Hepatocyte (in vitro differentiated cells): ENCODE measurements around the gene ARHGAP20. TPM values are rescaled to one million over a fixed set of nuclear protein-coding genes. Genes with fewer than 3 reads are reported as not detected.

Experiments
- DNase-seq: peaks from one replicate; pipeline ENCODE4 v3.0.0-alpha.2; 2016; ENCODE audit warnings: low spot score
- H2AFZ ChIP-seq: fragments of 200-600 bp; sonication (generic); 2 replicates; pipeline ENCODE4 v1.6.0; 2016; ENCODE audit warnings: antibody characterized with exemption, mild to moderate bottlenecking
- H3K27ac ChIP-seq: fragments of 200-600 bp; sonication (generic); 2 replicates; pipeline ENCODE4 v1.5.1; 2016; ENCODE audit warnings: mild to moderate bottlenecking
- H3K27me3 ChIP-seq: fragments of 200-600 bp; sonication (generic); 2 replicates; pipeline ENCODE4 v1.6.1; 2016
- H3K36me3 ChIP-seq: fragments of 200-600 bp; sonication (generic); replicated peaks from 2 replicates; pipeline ENCODE4 v1.5.1; 2016; ENCODE audit warnings: low read depth; ENCODE audit not compliant: insufficient read depth
- H3K4me1 ChIP-seq: fragments of 200-600 bp; sonication (generic); 2 replicates; pipeline ENCODE4 v1.5.1; 2016; ENCODE audit warnings: mild to moderate bottlenecking, moderate library complexity; ENCODE audit not compliant: insufficient read depth
- H3K4me2 ChIP-seq: fragments of 200-600 bp; sonication (generic); 2 replicates; pipeline ENCODE4 v1.6.0; 2016
- H3K4me3 ChIP-seq: fragments of 200-600 bp; sonication (generic); 2 replicates; pipeline ENCODE4 v1.5.1; 2016; ENCODE audit warnings: mild to moderate bottlenecking
- H3K79me2 ChIP-seq: fragments of 200-600 bp; sonication (generic); 2 replicates; pipeline ENCODE4 v1.6.0; 2017; ENCODE audit warnings: mild to moderate bottlenecking
- H3K9me2 ChIP-seq: fragments of 200-600 bp; sonication (generic); replicated peaks from 2 replicates; pipeline ENCODE4 v1.6.0; 2017; ENCODE audit warnings: mild to moderate bottlenecking; ENCODE audit not compliant: insufficient read depth
- H3K9me3 ChIP-seq: fragments of 200-600 bp; sonication (generic); 2 replicates; pipeline ENCODE4 v1.5.1; 2016; ENCODE audit warnings: low read depth, mild to moderate bottlenecking
- H4K20me1 ChIP-seq: fragments of 200-600 bp; sonication (generic); 2 replicates; pipeline ENCODE4 v1.6.0; 2016; ENCODE audit warnings: mild to moderate bottlenecking; ENCODE audit not compliant: insufficient read depth, poor library complexity, severe bottlenecking
- EZH2 ChIP-seq: fragments of 200-600 bp; sonication (generic); IDR thresholded peaks from 2 replicates; pipeline ENCODE4 v1.6.1; 2016; ENCODE audit warnings: antibody characterized with exemption, mild to moderate bottlenecking, borderline replicate concordance
- EZH2phosphoT487 ChIP-seq: fragments of 200-600 bp; sonication (generic); IDR thresholded peaks from one replicate; pipeline ENCODE4 v1.6.1; 2018; ENCODE audit warnings: antibody characterized with exemption, mild to moderate bottlenecking, low read depth, moderate library complexity; ENCODE audit not compliant: unreplicated experiment, severe bottlenecking
- WGBS: methylation state at CpG from one replicate; pipeline ENCODE4 v1.1.6; 2016; ENCODE audit warnings: low lambda C conversion rate; ENCODE audit errors: missing lambda C conversion rate; 5-methylcytosine and 5-hydroxymethylcytosine counted together
- polyA plus RNA-seq: library from polyadenylated mRNA; unstranded; fragments of >200 nt; fragmentation: Nextera tagmentation; extraction: Ambion mirVana; gene quantifications from 2 replicates; pipeline ENCODE4 v1.2.1, GENCODE V29; 2016
- total RNA-seq: library from RNA; depleted of rRNA; stranded (reverse); fragments of >200 nt; gene quantifications from 2 replicates; pipeline ENCODE4 v1.2.3, GENCODE V29; 2014
- TF ChIP-seq, protein P1 (sequence below): fragments of 200-600 bp; sonication (generic); IDR thresholded peaks from 2 replicates; pipeline ENCODE4 v1.5.1; 2016; ENCODE audit warnings: antibody characterized with exemption, mild to moderate bottlenecking; ENCODE audit not compliant: poor library complexity

The ARHGAP20 gene
- total and polyA plus RNA-seq, 2 experiments from 2014 or later: 0.79 to 2.6 TPM

DNA sequence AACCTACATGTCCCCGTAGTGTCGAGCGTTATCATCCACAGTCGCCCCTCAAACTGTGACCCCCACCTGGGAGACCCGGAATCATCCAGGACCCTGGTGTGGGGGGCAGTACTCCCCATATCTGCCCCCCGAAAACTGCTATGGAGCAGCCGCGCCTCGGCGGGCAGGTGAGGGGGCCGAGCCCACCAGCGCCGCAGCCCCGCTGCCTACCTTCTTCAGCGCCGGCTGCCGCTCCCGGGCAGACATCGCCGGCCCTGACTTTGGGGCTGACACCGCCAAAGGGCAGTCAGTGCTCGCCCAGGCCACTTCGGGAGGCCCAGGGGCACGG lies 825 bp downstream of the ARHGAP20 start:
- Histone ChIP-seq H3K9me2 (no peaks in the 10 kb centered on the region), H3K4me3 (peak overlapping the region; percentile 81), H3K4me2 (peak overlapping the region; percentile 98), H3K9me3 (no peaks in the 10 kb centered on the region), H2AFZ (peak overlapping the region; percentile 83), H3K27me3 (peaks cover 26% of the 10 kb centered on the region), H3K79me2 (peaks cover 9% of the 10 kb centered on the region), H4K20me1 (no peaks in the 10 kb centered on the region), H3K27ac (no peak overlapping the region), H3K4me1 (peaks cover 12% of the 10 kb centered on the region), H3K36me3 (no peaks in the 10 kb centered on the region)
- TF ChIP-seq, protein P1, sequence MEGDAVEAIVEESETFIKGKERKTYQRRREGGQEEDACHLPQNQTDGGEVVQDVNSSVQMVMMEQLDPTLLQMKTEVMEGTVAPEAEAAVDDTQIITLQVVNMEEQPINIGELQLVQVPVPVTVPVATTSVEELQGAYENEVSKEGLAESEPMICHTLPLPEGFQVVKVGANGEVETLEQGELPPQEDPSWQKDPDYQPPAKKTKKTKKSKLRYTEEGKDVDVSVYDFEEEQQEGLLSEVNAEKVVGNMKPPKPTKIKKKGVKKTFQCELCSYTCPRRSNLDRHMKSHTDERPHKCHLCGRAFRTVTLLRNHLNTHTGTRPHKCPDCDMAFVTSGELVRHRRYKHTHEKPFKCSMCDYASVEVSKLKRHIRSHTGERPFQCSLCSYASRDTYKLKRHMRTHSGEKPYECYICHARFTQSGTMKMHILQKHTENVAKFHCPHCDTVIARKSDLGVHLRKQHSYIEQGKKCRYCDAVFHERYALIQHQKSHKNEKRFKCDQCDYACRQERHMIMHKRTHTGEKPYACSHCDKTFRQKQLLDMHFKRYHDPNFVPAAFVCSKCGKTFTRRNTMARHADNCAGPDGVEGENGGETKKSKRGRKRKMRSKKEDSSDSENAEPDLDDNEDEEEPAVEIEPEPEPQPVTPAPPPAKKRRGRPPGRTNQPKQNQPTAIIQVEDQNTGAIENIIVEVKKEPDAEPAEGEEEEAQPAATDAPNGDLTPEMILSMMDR: no peak
- WGBS: 5% methylated on average over 24 of the region's 24 CpGs
- no peak for DNase-seq

DNA sequence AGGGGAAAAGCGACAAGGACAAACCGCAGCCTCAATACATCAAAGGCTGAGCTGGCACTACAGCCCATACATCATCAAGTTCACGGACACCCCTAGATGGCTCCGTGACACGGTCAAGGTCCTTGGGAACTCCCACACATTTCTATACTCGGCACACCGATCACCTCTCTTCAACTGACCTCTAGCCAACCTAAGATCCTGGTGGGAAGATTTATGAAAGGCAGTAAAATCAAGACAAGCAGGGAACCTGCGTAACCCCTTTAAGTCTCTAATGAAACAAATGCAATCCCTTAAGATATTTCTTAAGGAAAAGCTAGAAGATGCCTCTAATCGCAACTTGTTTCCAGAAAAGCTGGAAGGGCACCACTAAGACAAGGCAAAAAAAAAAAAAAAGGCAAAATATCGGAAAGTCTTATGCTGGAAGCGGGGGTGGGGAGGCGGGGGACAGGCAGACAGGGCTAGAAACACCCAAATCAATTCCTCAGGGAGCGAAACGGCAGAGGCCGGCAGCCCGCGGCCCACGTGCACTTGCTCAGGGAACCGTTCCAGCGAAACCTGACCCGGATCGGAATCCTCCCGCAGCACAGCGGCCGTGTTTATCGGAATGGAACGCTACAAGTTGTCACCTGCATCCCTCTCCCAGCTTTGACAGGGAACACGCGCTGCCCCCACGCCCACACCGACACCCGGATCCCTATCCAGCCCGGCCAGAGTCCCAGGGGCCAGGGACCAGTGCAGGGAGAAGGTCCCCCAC lies 1.4 kb downstream of the ARHGAP20 start:
- H3K27ac ChIP-seq: no peak overlapping the region
- no peak for TF ChIP-seq EZH2phosphoT487
- TF ChIP-seq, protein P1: no peak
- no peak for TF ChIP-seq EZH2
- peaks cover 12% of the 10 kb centered on the region for H3K4me1 ChIP-seq
- 7% methylated on average over 26 of the region's 33 CpGs for WGBS
- no peaks in the 10 kb centered on the region for H3K9me2 ChIP-seq
- no peaks in the 10 kb centered on the region for H3K9me3 ChIP-seq
- peak overlapping the region; percentile 81 for H3K4me3 ChIP-seq
- H3K36me3 ChIP-seq: no peaks in the 10 kb centered on the region
- no peak overlapping the region for H2AFZ ChIP-seq
- DNase-seq: peak; percentile 28
- H3K4me2 ChIP-seq: peak overlapping the region; percentile 98
- H3K79me2 ChIP-seq: peaks cover 9% of the 10 kb centered on the region
- no peaks in the 10 kb centered on the region for H4K20me1 ChIP-seq
- H3K27me3 ChIP-seq: peaks cover 26% of the 10 kb centered on the region

DNA sequence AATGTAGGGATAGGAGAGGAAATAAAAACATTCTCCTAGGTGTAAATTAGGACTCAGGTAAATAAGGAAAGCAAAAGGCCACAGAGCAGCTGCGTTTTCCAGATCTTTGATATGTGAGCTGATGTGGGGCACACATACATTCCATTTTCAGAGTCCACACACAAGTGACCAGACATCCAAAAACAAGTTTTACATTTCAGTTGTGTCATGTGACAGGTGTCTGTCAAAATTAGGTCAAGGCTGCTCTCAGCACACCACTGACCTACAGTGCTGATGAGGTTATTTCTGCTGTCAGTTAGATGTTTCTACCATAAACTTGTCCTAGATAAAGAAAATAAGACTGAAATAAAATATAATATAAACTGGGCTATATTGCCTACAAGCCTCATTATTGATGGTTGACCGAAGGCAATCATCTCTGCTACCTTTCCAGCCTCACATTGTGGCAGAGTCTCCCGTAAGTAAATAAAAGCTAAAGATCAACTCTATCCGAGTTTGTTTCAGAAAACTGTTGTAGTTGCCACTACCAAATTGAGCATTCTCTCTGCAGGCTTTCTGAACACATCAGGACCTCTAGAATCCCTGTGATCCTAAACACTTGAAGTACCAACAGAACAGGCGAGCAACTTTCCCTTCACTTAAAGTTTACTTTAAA lies 7.9 kb downstream of the ARHGAP20 start:
- H2AFZ ChIP-seq: no peak overlapping the region
- no peaks in the 10 kb centered on the region for H4K20me1 ChIP-seq
- no peaks in the 10 kb centered on the region for H3K27me3 ChIP-seq
- no peaks in the 10 kb centered on the region for H3K4me1 ChIP-seq
- H3K79me2 ChIP-seq: peaks cover 7% of the 10 kb centered on the region
- no peak overlapping the region for H3K4me2 ChIP-seq
- no peaks in the 10 kb centered on the region for H3K9me2 ChIP-seq
- no peaks in the 10 kb centered on the region for H3K9me3 ChIP-seq
- H3K36me3 ChIP-seq: no peaks in the 10 kb centered on the region
- WGBS: 83% methylated on average over 5 of the region's 5 CpGs
- TF ChIP-seq, protein P1: no peak
- TF ChIP-seq EZH2 (no peak), EZH2phosphoT487 (no peak)
- H3K4me3 ChIP-seq: no peak overlapping the region
- DNase-seq: no peak
- H3K27ac ChIP-seq: no peak overlapping the region
